ENCODE data around the gene ZNF488.

Gene ZNF488

GRCh38 chr10:47366181-47366631, 17.9 kb downstream of the ZNF488 start:
- DNase-seq (ENCODE audit: low read depth): no peak

GRCh38 chr10:47365431-47366180, 18.5 kb downstream of the ZNF488 start:
- DNase-seq (ENCODE audit: low read depth): no peak

DNA sequence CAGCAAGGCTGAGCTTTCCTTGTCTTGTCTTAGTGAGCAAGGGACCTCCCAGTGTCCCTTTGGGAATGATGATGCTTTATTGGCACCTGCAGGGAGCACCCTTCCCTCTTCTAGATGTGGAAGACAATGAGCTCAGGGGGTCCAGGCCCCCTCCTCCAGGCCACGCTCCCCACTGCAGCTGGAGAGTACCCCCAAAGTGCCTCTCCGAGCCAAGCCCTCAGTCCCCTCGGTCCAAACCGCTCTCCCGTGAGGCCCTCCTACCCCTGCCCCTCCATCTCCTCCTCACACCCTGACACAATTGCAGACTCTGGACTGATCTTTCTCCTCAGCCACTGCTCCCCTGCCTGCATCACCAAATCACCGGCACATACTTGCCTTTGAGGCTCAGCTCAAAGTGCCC, 19.2 kb downstream of the ZNF488 start:
- no peak for DNase-seq (ENCODE audit: low read depth)

- DNase-seq (ENCODE audit: low read depth): no peak
These were observed 19.7 kb downstream of the ZNF488 start for GRCh38 chr10:47364366-47364765.

DNA sequence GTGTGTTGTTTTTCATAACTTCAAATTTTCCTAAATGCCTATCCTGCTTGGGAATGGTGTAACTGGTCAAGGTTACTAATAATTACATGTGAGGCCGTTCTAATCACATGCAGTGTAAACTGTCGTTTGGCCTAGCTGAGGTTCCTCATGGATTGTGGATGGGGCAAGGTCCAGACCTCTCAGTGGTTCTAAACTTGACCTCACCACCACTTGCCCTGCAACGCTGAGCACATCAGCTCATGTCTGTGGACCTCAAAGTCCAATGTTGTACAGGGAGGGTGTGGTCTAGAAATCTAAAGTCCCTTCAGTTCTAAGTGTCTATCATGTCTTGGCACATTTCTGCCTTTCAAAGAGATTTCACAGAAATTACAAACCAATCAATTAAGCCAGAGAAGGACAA, 20.3 kb downstream of the ZNF488 start:
- no peak for DNase-seq (ENCODE audit: low read depth)

GRCh38 chr10:47362199-47362598, 21.9 kb downstream of the ZNF488 start:
- DNase-seq (ENCODE audit: low read depth): no peak

- DNase-seq (ENCODE audit: low read depth): no peak
These were observed 22.8 kb downstream of the ZNF488 start for GRCh38 chr10:47361293-47361692.

DNA sequence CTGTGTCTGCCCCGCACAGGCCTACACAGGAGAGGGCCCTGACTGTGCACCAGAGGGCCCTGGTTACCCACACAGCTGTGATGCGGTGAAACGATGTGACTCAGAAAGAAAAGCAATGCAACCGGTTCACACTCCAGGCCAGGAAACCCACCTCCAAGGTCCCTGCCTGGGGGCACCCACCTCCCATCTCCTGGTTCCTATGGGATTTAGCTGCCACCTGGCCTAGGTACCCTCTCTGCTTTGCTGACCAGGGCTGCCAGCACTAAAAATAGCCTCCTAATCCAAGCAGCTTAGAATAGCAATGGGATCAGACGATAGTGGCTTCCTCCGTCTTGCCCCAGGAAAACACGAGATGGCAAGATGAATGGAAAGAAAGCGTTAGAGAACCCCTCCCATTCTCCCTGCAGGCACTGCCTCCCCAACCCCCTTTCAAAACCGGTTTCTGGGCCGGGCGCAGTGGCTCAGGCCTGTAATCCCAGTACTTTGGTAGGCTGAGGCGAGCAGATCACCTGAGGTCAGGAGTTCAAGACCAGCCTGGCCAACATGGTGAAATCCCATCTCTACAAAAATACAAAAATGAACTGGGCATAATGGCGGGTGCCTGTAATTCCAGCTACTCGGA, 23.6 kb downstream of the ZNF488 start:
- DNase-seq (ENCODE audit: low read depth): no peak

- no peak for DNase-seq (ENCODE audit: low read depth)
These were observed 24.3 kb downstream of the ZNF488 start for GRCh38 chr10:47359626-47360418.

- no peak for DNase-seq (ENCODE audit: low read depth)
These were observed 25.0 kb downstream of the ZNF488 start for GRCh38 chr10:47359101-47359500.

- DNase-seq (ENCODE audit: low read depth): no peak
These were observed 25.6 kb downstream of the ZNF488 start for GRCh38 chr10:47358457-47358856.

DNA sequence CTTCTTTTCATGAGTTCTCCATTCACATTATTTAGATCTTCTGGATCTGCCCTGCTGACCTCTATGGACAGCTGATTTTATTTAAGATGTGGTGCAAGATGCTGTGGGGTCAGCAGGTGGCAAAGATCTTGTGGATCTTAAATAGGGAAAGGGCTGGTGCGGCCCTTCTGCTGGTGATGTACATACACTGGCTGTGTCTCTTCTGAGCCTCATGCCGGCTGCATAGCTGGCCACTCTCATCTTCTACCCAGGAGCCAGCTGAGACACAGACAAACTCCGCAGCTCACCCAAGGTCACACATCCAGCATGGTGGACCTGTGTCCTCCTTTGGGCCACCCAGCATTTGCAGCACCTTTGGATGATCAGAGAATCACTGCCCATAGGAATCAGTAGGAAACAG, 26.2 kb downstream of the ZNF488 start:
- DNase-seq (ENCODE audit: low read depth): no peak

DNA sequence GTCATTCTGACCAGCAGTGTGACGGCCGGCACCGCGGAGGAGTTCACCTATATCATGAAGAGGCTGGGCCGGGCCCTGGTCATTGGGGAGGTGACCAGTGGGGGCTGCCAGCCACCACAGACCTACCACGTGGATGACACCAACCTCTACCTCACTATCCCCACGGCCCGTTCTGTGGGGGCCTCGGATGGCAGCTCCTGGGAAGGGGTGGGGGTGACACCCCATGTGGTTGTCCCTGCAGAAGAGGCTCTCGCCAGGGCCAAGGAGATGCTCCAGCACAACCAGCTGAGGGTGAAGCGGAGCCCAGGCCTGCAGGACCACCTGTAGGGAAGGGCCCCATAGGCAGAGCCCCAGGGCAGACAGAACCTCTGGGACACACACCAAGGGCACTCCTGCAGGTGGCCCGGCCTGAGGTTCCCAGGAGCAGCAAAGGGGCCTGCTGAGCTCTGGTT, 26.9 kb downstream of the ZNF488 start:
- DNase-seq (ENCODE audit: low read depth): no peak

DNA sequence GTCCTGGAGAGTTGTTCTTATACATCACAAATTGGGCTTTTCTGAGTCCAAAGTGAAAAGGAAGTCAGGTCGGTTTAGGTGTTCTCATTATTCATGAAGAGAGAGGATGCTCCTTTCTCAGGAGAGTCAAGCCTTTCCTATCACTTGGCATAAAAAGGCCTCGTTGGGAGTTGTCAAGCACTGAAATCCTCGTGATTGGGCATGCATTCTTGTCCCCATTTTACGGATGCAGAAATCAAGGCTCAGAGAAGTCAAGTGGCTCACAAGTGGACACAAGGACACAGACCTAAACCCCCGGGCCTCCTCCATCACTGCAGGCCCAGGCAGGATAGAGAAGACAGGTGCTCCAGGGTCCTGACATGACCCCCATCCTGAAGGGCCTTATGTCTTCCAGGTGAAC, 27.4 kb downstream of the ZNF488 start:
- DNase-seq (ENCODE audit: low read depth): no peak

DNA sequence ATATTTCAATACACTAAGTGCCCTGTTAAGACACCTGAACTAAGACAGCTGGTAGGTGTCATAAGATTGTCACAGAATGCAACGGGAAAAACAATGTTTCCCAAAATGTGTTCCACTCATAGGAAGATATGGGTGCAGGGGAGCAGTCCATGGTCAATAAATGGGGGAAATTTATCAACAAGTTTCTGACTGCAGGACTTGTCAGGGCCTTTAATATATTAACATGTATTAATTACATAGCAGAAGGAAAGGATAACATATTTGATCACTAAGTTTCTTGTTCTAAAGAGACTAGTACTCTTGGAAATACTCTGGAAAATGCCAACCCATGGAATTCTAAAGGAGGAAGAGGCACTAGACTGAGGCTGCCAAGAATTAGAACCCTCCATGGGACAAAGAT, 29.2 kb downstream of the ZNF488 start:
- no peak for DNase-seq (ENCODE audit: low read depth)

- no peak for DNase-seq (ENCODE audit: low read depth)
These were observed 29.9 kb downstream of the ZNF488 start for GRCh38 chr10:47354165-47354564.

GRCh38 chr10:47353351-47353750, 30.7 kb downstream of the ZNF488 start:
- DNase-seq (ENCODE audit: low read depth): no peak

DNA sequence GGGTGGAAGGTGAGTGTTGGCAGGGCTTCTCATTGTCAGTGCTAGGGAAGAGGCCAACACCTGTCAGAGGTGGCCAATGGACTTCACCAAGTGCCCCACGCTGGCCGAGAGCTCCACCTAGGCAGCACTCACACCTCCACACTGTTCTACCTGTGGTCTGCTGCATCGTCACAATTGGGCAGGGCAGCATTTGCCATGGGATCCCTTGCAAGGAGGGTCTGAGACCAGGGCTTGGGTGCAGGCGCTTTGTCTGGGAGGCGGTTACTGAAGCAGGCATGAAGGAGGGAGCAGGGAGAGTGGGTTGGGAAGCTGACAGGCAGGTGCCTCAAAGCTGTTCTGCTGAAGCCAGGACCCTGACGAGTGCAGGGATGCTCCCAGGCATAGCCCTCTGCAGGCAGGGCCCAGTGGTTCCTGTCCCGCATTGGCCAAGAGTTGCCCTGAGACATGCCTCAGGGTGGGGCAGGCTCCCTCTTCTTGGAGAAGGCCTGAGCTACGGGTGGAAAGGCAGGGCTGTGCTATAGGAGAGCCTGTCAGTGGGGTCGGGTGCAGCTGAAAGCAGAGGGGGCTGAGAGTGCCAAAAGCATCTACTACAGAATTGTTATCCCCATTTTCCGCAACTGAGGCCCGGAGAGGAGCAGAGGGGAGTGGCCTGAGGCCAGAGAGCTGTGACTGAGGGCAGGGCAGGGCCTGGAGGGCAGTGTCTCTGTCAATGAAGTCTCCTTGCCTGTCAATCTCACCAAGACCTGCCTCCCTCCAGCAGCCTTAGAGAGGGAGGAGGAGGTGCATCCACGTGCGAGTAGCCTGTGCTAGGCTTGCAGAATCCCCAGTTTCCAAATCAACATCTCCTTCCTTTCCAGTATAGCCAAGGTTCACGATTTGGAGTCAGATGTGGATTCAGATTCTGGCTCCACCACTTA, 31.9 kb downstream of the ZNF488 start:
- no peak for DNase-seq (ENCODE audit: low read depth)

- no peak for DNase-seq (ENCODE audit: low read depth)
These were observed 33.1 kb downstream of the ZNF488 start for GRCh38 chr10:47350671-47351640.

DNA sequence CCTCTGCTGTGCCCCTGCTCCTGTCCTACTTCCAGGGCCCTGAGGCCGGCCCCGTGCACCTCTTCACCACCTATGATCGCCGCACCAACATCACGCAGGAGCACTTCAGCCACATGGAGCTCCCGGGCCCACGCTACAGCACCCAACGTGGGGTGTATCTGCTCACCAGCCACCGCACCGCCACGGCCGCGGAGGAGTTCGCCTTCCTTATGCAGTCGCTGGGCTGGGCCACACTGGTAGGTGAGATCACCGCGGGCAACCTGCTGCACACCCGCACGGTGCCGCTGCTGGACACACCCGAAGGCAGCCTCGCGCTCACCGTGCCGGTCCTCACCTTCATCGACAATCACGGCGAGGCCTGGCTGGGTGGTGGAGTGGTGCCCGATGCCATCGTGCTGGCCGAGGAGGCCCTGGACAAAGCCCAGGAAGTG, 34.1 kb downstream of the ZNF488 start:
- no peak for DNase-seq (ENCODE audit: low read depth)

- no peak for DNase-seq (ENCODE audit: low read depth)
These were observed 34.6 kb downstream of the ZNF488 start for GRCh38 chr10:47349516-47349915.
